Astrocyte (in vitro differentiated cells and primary cell): ENCODE data around the gene ACCSL. TPM values are rescaled to one million over a fixed set of nuclear protein-coding genes. Genes with fewer than 3 reads are reported as not detected.

Experiments used
- DNase-seq: peaks from one replicate; pipeline ENCODE4 v3.0.0-alpha.2; 2010; ENCODE audit warnings: low read depth
- FAIRE-seq: peaks from 2 replicates; lab custom pipeline; 2011; peaks lifted over from hg19 to GRCh38; lab: Jason Lieb, UNC
- H2AFZ ChIP-seq: 2 replicates; pipeline ENCODE4 v1.6.0; 2012; ENCODE audit warnings: low read depth, low read length, inconsistent platforms
- H3K27ac ChIP-seq: 2 replicates; pipeline ENCODE4 v1.5.1; 2011; ENCODE audit warnings: low read depth, low read length, inconsistent platforms
- H3K27me3 ChIP-seq: 2 replicates; pipeline ENCODE4 v1.6.0; 2011; ENCODE audit warnings: low read length, inconsistent platforms; ENCODE audit not compliant: insufficient read depth
- H3K36me3 ChIP-seq: 2 replicates; pipeline ENCODE4 v1.5.1; 2011; ENCODE audit warnings: low read length, inconsistent platforms; ENCODE audit not compliant: insufficient read depth
- H3K4me1 ChIP-seq: 2 replicates; pipeline ENCODE4 v1.5.1; 2011; ENCODE audit warnings: low read length, inconsistent platforms; ENCODE audit not compliant: insufficient read depth
- H3K4me2 ChIP-seq: 2 replicates; pipeline ENCODE4 v1.6.0; 2012; ENCODE audit warnings: low read length, inconsistent platforms
- H3K4me3 ChIP-seq: 2 replicates; pipeline ENCODE4 v1.5.1; 2011; ENCODE audit warnings: low read depth, mild to moderate bottlenecking, low read length, inconsistent platforms; ENCODE audit not compliant: insufficient read depth
- H3K79me2 ChIP-seq: 2 replicates; pipeline ENCODE4 v1.6.0; 2012; ENCODE audit warnings: mild to moderate bottlenecking, low read length, inconsistent platforms; ENCODE audit not compliant: insufficient read depth
- H3K9ac ChIP-seq: 2 replicates; pipeline ENCODE4 v1.6.0; 2012; ENCODE audit warnings: mild to moderate bottlenecking, low read length, inconsistent platforms
- H3K9me3 ChIP-seq: 2 replicates; pipeline ENCODE4 v1.5.1; 2012; ENCODE audit warnings: low read depth, mild to moderate bottlenecking, low read length, inconsistent platforms; ENCODE audit not compliant: insufficient read depth
- H4K20me1 ChIP-seq: 2 replicates; pipeline ENCODE4 v1.6.0; 2012; ENCODE audit warnings: low read length, inconsistent platforms; ENCODE audit not compliant: insufficient read depth
- H3K27ac Mint-ChIP-seq: one replicate; pipeline ENCODE4 v1.8.0; 2021; ENCODE audit warnings: mild to moderate bottlenecking, mixed read lengths; ENCODE audit not compliant: unreplicated experiment
- H3K27me3 Mint-ChIP-seq: one replicate; pipeline ENCODE4 v1.8.0; 2021; ENCODE audit warnings: low read depth, mixed read lengths; ENCODE audit not compliant: unreplicated experiment
- H3K36me3 Mint-ChIP-seq: one replicate; pipeline ENCODE4 v1.8.0; 2021; ENCODE audit warnings: low read depth, mixed read lengths; ENCODE audit not compliant: unreplicated experiment
- H3K4me1 Mint-ChIP-seq: one replicate; pipeline ENCODE4 v1.8.0; 2021; ENCODE audit warnings: low read depth, mixed read lengths; ENCODE audit not compliant: unreplicated experiment
- H3K4me3 Mint-ChIP-seq: one replicate; pipeline ENCODE4 v1.8.0; 2021; ENCODE audit warnings: mild to moderate bottlenecking, moderate library complexity, mixed read lengths; ENCODE audit not compliant: unreplicated experiment
- H3K9me3 Mint-ChIP-seq: one replicate; pipeline ENCODE4 v1.8.0; 2021; ENCODE audit warnings: mild to moderate bottlenecking, mixed read lengths; ENCODE audit not compliant: unreplicated experiment
- CTCF ChIP-seq: IDR thresholded peaks from 2 replicates; pipeline ENCODE4 v1.5.1; 2011; ENCODE audit warnings: low read depth, mild to moderate bottlenecking, inconsistent platforms, low read length, moderate library complexity; ENCODE audit not compliant: insufficient read depth
- EZH2 ChIP-seq: IDR thresholded peaks from 2 replicates; pipeline ENCODE4 v1.6.1; 2012; ENCODE audit warnings: mild to moderate bottlenecking, low read length, inconsistent platforms; ENCODE audit not compliant: insufficient read depth
- total RNA-seq: library from RNA; stranded (reverse); gene quantifications from 2 replicates; pipeline ENCODE4 v1.2.1, GENCODE V29; 2021

Gene ACCSL
- total RNA-seq, 1 donor from 2014 or later: not detected

GRCh38 chr11:44014968-44015623 lies 32.7 kb upstream of the ACCSL start:
- H3K4me2 ChIP-seq: no peak overlapping the region
- peaks cover 3% of the 10 kb centered on the region for H3K36me3 Mint-ChIP-seq
- H3K4me1 ChIP-seq: peaks cover 19% of the 10 kb centered on the region
- no peak overlapping the region for H3K27ac ChIP-seq
- no peaks in the 10 kb centered on the region for H3K9me3 Mint-ChIP-seq
- TF ChIP-seq EZH2: no peak
- no peak for TF ChIP-seq CTCF
- no peaks in the 10 kb centered on the region for H3K9me3 ChIP-seq
- no peak overlapping the region for H3K4me3 Mint-ChIP-seq
- H3K4me3 ChIP-seq: no peak overlapping the region
- FAIRE-seq (no peak), DNase-seq (peak; percentile 33)
- no peaks in the 10 kb centered on the region for H3K36me3 ChIP-seq
- peaks cover 32% of the 10 kb centered on the region for H3K4me1 Mint-ChIP-seq
- peaks cover 2% of the 10 kb centered on the region for H3K27me3 Mint-ChIP-seq
- H3K27ac Mint-ChIP-seq: no peak overlapping the region
- H3K79me2 ChIP-seq: no peaks in the 10 kb centered on the region
- H3K27me3 ChIP-seq: peaks cover 5% of the 10 kb centered on the region
- no peaks in the 10 kb centered on the region for H4K20me1 ChIP-seq
- no peak overlapping the region for H2AFZ ChIP-seq
- H3K9ac ChIP-seq: no peak overlapping the region

GRCh38 chr11:44015624-44016007 lies 32.2 kb upstream of the ACCSL start:
- Histone ChIP-seq H3K27me3 (peaks cover 7% of the 10 kb centered on the region), H3K27ac (no peak overlapping the region), H3K79me2 (no peaks in the 10 kb centered on the region), H4K20me1 (no peaks in the 10 kb centered on the region), H3K9me3 (no peaks in the 10 kb centered on the region), H3K4me3 (no peak overlapping the region), H3K36me3 (no peaks in the 10 kb centered on the region), H3K9ac (no peak overlapping the region), H3K4me2 (no peak overlapping the region), H2AFZ (no peak overlapping the region), H3K4me1 (peaks cover 19% of the 10 kb centered on the region)
- peaks cover 30% of the 10 kb centered on the region for H3K4me1 Mint-ChIP-seq
- no peaks in the 10 kb centered on the region for H3K9me3 Mint-ChIP-seq
- peaks cover 3% of the 10 kb centered on the region for H3K36me3 Mint-ChIP-seq
- FAIRE-seq: no peak
- TF ChIP-seq CTCF: no peak
- TF ChIP-seq EZH2: no peak
- no peak for DNase-seq
- H3K27ac Mint-ChIP-seq: no peak overlapping the region
- no peaks in the 10 kb centered on the region for H3K27me3 Mint-ChIP-seq
- no peak overlapping the region for H3K4me3 Mint-ChIP-seq

GRCh38 chr11:44016131-44016530 lies 31.6 kb upstream of the ACCSL start:
- no peak overlapping the region for H3K4me3 ChIP-seq
- H3K27ac Mint-ChIP-seq: peak overlapping the region; percentile 14
- no peak overlapping the region for H2AFZ ChIP-seq
- H3K4me1 Mint-ChIP-seq: peaks cover 29% of the 10 kb centered on the region
- H3K36me3 Mint-ChIP-seq: peaks cover 3% of the 10 kb centered on the region
- H3K27ac ChIP-seq: no peak overlapping the region
- H3K4me2 ChIP-seq: peak overlapping the region; percentile 59
- no peaks in the 10 kb centered on the region for H3K79me2 ChIP-seq
- no peak overlapping the region for H3K9ac ChIP-seq
- H3K9me3 ChIP-seq: no peaks in the 10 kb centered on the region
- TF ChIP-seq CTCF: no peak
- no peak for TF ChIP-seq EZH2
- FAIRE-seq: no peak
- H4K20me1 ChIP-seq: no peaks in the 10 kb centered on the region
- peaks cover 3% of the 10 kb centered on the region for H3K9me3 Mint-ChIP-seq
- H3K4me3 Mint-ChIP-seq: peak overlapping the region; percentile 41
- peaks cover 7% of the 10 kb centered on the region for H3K27me3 ChIP-seq
- peaks cover 2% of the 10 kb centered on the region for H3K27me3 Mint-ChIP-seq
- no peaks in the 10 kb centered on the region for H3K36me3 ChIP-seq
- peak; percentile 64 for DNase-seq
- H3K4me1 ChIP-seq: peaks cover 19% of the 10 kb centered on the region
